SJCRH30 (cell line): Measurements from ENCODE around the gene KCNE3. TPM values are rescaled to one million over a fixed set of nuclear protein-coding genes. Genes with fewer than 3 reads are reported as not detected.

Source experiments
- DNase-seq, 2 experiments: peaks; one replicate each; pipeline ENCODE4 v3.0.0-alpha.2; 2015 to 2020
- H3K27ac ChIP-seq: fragments of 250-450 bp; sonication (Bioruptor Pico); 2 replicates; pipeline ENCODE4 v1.5.1; 2020; ENCODE audit warnings: mild to moderate bottlenecking, moderate library complexity
- H3K27me3 ChIP-seq: fragments of 250-450 bp; sonication (Bioruptor Pico); 2 replicates; pipeline ENCODE4 v1.5.1; 2020; ENCODE audit warnings: mild to moderate bottlenecking, moderate library complexity
- H3K36me3 ChIP-seq: fragments of 250-450 bp; sonication (Bioruptor Pico); 2 replicates; pipeline ENCODE4 v1.5.1; 2020; ENCODE audit warnings: mild to moderate bottlenecking, moderate library complexity
- H3K4me1 ChIP-seq: fragments of 250-450 bp; sonication (Bioruptor Pico); 2 replicates; pipeline ENCODE4 v1.5.1; 2020; ENCODE audit warnings: mild to moderate bottlenecking, moderate library complexity
- H3K4me3 ChIP-seq: fragments of 250-450 bp; sonication (Bioruptor Pico); 2 replicates; pipeline ENCODE4 v1.5.1; 2020; ENCODE audit warnings: mild to moderate bottlenecking, moderate library complexity
- H3K9me3 ChIP-seq: fragments of 250-450 bp; sonication (Bioruptor Pico); replicated peaks from 2 replicates; pipeline ENCODE4 v1.5.1; 2020; ENCODE audit warnings: mild to moderate bottlenecking, moderate library complexity
- total RNA-seq: library from RNA; depleted of rRNA; stranded (reverse); fragments of >200 nt; shearing (Covaris generic); gene quantifications from 2 replicates; pipeline ENCODE4 v1.2.3, GENCODE V29; 2014

Gene KCNE3
- total RNA-seq, 1 experiment from 2014 or later = not detected

DNA sequence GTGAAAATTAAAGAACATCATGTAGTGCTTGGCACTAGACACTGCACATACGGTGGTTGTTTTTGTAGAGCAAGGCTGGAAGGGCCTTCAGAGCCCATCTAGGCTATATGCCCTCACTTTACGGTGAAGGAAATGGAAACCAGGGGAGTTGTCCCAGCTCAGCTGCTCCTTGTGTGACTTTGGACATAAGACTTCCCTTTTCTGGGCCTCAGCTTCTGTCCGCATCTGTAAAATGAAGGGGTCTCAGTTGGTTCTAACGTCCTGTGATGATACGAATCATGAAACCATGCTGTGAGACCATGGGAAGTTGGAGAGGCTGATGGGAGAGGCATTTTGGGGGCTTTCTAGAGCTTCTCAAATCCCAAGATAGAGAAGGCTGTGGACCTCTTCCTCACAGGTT, 4.7 kb downstream of the KCNE3 start:
- DNase-seq = no peak
- H3K36me3 ChIP-seq = no peaks in the 10 kb centered on the region
- no peak overlapping the region for H3K27ac ChIP-seq
- H3K27me3 ChIP-seq = no peaks in the 10 kb centered on the region
- H3K4me3 ChIP-seq = no peak overlapping the region
- no peaks in the 10 kb centered on the region for H3K4me1 ChIP-seq
- no peaks in the 10 kb centered on the region for H3K9me3 ChIP-seq

DNA sequence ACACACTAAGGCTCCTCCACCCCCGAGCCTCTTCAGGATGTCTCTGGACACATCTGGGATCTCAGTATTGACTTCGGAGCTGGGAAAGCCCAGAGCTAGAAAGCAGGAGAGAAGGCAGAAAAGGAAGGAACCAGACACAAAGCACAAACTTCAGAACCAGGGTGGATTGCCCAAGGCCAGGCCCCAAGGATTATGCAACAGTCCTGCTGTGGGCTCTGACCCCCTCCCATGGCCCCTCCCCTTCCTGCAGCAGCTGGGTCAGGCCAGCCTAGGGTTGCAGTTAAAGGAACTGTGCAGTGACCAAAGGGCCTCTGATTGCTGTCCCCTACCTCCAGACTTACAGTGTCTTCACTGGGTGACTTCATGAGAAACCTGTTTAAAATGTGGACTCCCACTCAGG, 5.3 kb downstream of the KCNE3 start:
- peak in 1 of 2 experiments; percentile 15 for DNase-seq
- Histone ChIP-seq H3K27ac (no peak overlapping the region), H3K4me1 (no peaks in the 10 kb centered on the region), H3K27me3 (no peaks in the 10 kb centered on the region), H3K36me3 (no peaks in the 10 kb centered on the region), H3K9me3 (no peaks in the 10 kb centered on the region), H3K4me3 (no peak overlapping the region)

DNA sequence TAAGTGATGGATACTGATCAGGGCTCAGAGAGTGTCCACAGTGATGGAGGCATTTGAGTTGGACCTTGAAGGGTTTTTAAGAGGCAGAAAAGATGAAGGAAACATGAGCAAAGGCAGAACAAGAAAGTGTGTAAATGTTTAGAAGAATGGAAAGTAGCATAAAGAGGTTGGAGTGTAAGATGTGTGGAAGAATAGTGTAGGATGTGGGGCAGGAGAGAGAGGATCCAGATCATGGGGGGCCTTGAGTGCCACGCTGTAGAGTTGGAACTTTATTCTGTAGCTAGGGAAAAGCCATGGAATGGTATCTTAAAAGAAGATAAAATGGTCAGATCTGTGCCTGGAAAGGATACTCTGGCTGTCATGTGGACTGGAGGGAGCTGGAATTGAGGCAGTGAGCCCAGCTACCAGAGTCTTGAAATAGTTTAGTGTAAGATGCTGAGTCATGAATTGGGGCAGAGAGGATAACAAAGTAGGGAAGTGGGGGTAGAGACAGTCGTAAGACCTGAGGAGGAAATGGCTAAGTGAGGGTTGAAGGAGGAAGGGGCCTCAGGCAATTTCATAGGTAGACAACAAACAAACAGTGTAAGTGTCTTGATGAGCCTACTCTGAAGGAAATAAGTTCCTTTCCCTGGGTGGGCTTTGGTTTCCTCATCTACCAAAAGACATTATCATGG, 6.7 kb downstream of the KCNE3 start:
- no peak for DNase-seq
- Histone ChIP-seq H3K4me3 (no peak overlapping the region), H3K27me3 (no peaks in the 10 kb centered on the region), H3K9me3 (no peaks in the 10 kb centered on the region), H3K27ac (no peak overlapping the region), H3K4me1 (no peaks in the 10 kb centered on the region), H3K36me3 (no peaks in the 10 kb centered on the region)

- Histone ChIP-seq H3K27me3 (no peaks in the 10 kb centered on the region), H3K4me3 (no peak overlapping the region), H3K9me3 (no peaks in the 10 kb centered on the region), H3K4me1 (no peaks in the 10 kb centered on the region), H3K27ac (no peak overlapping the region), H3K36me3 (no peaks in the 10 kb centered on the region)
- no peak for DNase-seq
Measured at GRCh38 chr11:74460065-74460464, 7.3 kb downstream of the KCNE3 start.

DNA sequence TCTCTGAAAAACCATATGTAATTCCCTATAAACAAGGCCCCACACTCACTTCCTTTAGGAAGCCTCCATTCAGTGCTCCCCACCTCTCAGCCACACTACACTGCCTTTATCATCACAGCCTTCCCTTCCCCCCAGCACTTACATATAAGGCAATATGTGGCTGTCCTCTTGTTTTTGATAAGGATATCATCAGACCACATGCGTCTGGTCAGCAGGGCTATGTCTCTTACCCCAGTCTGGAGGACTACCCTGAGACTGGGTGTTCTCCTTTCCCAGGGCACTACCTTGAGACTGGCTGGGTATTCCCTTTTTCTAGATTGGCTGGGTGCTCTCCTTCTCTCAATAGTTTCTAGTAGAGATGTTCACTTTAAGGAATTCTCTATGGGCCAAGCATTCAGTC, 7.8 kb downstream of the KCNE3 start:
- H3K27ac ChIP-seq = no peak overlapping the region
- no peaks in the 10 kb centered on the region for H3K36me3 ChIP-seq
- no peaks in the 10 kb centered on the region for H3K9me3 ChIP-seq
- no peak overlapping the region for H3K4me3 ChIP-seq
- DNase-seq = no peak
- H3K4me1 ChIP-seq = no peaks in the 10 kb centered on the region
- no peaks in the 10 kb centered on the region for H3K27me3 ChIP-seq

GRCh38 chr11:74457356-74457755, 10.0 kb downstream of the KCNE3 start:
- DNase-seq = no peak
- Histone ChIP-seq H3K36me3 (no peaks in the 10 kb centered on the region), H3K4me1 (peaks cover 4% of the 10 kb centered on the region; the same call in 1 of the 2 replicates), H3K27me3 (no peaks in the 10 kb centered on the region), H3K27ac (no peak overlapping the region), H3K9me3 (no peaks in the 10 kb centered on the region), H3K4me3 (no peak overlapping the region)

GRCh38 chr11:74453373-74453975, 13.9 kb downstream of the KCNE3 start:
- peaks cover 11% of the 10 kb centered on the region; the same call in 1 of the 2 replicates for H3K4me1 ChIP-seq
- no peaks in the 10 kb centered on the region for H3K9me3 ChIP-seq
- peak; percentile 52 to 76 for DNase-seq

DNA sequence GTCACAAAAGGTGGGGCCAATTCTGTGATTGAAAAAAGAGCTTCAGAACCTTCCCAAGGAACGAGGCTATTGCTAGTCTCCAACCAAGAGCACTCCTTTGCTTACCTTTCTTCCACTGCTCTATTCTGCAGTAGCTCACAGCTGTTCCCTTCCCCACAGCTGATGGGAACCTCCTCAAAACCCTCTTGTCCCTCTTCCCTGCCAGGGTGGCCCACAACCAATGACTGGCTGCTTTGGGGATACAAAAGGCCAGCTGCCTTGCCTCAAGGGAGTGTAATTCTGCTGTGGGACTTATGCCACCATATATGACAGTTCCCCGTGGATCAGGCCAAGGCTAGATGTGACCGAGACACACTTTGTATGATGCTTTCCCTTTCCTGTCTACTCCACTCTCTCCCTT, 15.0 kb downstream of the KCNE3 start:
- Histone ChIP-seq H3K27me3 (no peaks in the 10 kb centered on the region), H3K27ac (no peak overlapping the region), H3K4me3 (no peak overlapping the region), H3K36me3 (no peaks in the 10 kb centered on the region), H3K4me1 (peaks cover 11% of the 10 kb centered on the region; the same call in 1 of the 2 replicates), H3K9me3 (no peaks in the 10 kb centered on the region)
- peak; percentile 16 to 56 for DNase-seq

More at GRCh38 chr11:74453373-74453975, 13.9 kb downstream of the KCNE3 start:
- Histone ChIP-seq H3K27me3 (no peaks in the 10 kb centered on the region), H3K4me3 (no peak overlapping the region), H3K36me3 (no peaks in the 10 kb centered on the region), H3K27ac (no peak overlapping the region)

- H3K4me1 ChIP-seq = peaks cover 11% of the 10 kb centered on the region; the same call in 1 of the 2 replicates
- no peak overlapping the region for H3K4me3 ChIP-seq
- no peaks in the 10 kb centered on the region for H3K9me3 ChIP-seq
- no peaks in the 10 kb centered on the region for H3K36me3 ChIP-seq
- no peak for DNase-seq
- H3K27ac ChIP-seq = no peak overlapping the region
- no peaks in the 10 kb centered on the region for H3K27me3 ChIP-seq
Measured at GRCh38 chr11:74450318-74450717, 17.0 kb downstream of the KCNE3 start.

DNA sequence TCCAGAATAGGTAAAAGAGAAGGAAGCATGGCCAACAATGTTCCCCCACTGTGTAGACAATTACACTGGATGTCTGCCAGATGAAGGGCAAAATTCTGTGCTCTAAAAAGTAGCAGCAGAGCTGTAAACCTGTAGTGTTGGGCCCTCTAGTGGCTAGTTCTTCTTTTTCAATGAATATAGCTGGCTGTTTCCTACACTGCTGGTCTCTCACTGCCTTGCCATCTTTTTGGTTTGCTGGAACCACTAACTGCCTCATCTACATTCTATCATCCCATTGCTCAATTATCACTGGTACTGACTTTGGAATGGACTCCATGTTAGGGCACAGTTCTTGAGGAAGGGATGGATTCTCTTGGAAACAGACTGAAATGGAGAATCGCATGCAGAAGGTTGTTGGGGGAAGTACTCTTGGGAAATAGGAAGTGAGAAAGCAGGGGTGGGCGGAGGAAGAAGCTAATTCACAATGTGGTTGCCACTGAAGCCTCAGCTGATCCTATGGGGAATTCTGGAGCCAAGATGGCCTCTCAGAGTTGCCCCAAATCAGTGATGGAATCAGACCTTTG, 17.9 kb downstream of the KCNE3 start:
- peak; percentile 63 to 84 for DNase-seq
- no peaks in the 10 kb centered on the region for H3K36me3 ChIP-seq
- no peak overlapping the region for H3K27ac ChIP-seq
- no peak overlapping the region for H3K4me3 ChIP-seq
- H3K9me3 ChIP-seq = no peaks in the 10 kb centered on the region
- H3K27me3 ChIP-seq = no peaks in the 10 kb centered on the region
- peaks cover 16% of the 10 kb centered on the region for H3K4me1 ChIP-seq

- Histone ChIP-seq H3K4me3 (no peak overlapping the region), H3K9me3 (no peaks in the 10 kb centered on the region)
- no peak for DNase-seq
Measured at GRCh38 chr11:74447720-74448119, 19.6 kb downstream of the KCNE3 start.

GRCh38 chr11:74446532-74446938, 20.8 kb downstream of the KCNE3 start:
- Histone ChIP-seq H3K4me3 (no peak overlapping the region), H3K9me3 (no peaks in the 10 kb centered on the region), H3K27ac (no peak overlapping the region), H3K36me3 (no peaks in the 10 kb centered on the region), H3K27me3 (no peaks in the 10 kb centered on the region), H3K4me1 (peaks cover 14% of the 10 kb centered on the region)
- no peak for DNase-seq

More at GRCh38 chr11:74447720-74448119, 19.6 kb downstream of the KCNE3 start:
- H3K36me3 ChIP-seq = no peaks in the 10 kb centered on the region
- no peak overlapping the region for H3K27ac ChIP-seq
- peaks cover 21% of the 10 kb centered on the region for H3K4me1 ChIP-seq
- no peaks in the 10 kb centered on the region for H3K27me3 ChIP-seq

DNA sequence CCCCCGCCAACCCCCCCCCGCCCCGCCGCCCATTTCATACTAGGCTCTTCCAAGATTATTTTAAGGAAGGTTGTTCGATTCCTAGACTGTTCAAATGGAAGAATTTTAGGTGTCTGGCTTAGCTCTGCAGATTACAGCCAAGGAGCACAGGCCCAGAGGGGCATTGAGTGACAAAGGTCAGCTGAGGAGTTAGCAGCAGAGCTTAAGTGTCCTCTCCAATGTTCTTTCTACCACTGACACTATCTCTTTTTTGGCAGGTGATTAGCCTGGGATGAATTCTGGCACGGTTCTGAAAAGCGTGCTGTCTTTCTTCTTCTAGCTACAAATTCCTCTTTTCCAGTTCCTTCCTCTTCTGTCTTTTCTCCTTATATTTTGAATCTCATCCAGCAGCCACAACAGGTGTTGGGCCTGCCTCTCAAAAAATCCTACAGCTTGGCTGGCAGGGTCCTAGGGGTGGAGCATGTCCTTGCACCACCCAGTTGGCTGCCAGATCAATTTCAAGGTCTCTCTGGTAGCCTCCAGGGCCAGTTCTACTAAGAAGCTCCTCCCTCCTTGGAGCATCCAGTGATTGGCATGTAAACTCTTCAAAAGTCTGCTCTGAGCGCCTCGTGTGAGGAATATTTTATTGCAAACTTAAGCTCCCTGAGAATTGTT, 23.0 kb downstream of the KCNE3 start:
- H3K4me3 ChIP-seq = peak overlapping the region; percentile 35
- H3K27me3 ChIP-seq = no peaks in the 10 kb centered on the region
- H3K36me3 ChIP-seq = no peaks in the 10 kb centered on the region
- peaks cover 11% of the 10 kb centered on the region for H3K4me1 ChIP-seq
- H3K27ac ChIP-seq = 0 out of 2 replicates have a peak overlapping the region, but pooled peaks have one; percentile 31
- H3K9me3 ChIP-seq = no peaks in the 10 kb centered on the region
- peak; percentile 75 to 85 for DNase-seq

DNA sequence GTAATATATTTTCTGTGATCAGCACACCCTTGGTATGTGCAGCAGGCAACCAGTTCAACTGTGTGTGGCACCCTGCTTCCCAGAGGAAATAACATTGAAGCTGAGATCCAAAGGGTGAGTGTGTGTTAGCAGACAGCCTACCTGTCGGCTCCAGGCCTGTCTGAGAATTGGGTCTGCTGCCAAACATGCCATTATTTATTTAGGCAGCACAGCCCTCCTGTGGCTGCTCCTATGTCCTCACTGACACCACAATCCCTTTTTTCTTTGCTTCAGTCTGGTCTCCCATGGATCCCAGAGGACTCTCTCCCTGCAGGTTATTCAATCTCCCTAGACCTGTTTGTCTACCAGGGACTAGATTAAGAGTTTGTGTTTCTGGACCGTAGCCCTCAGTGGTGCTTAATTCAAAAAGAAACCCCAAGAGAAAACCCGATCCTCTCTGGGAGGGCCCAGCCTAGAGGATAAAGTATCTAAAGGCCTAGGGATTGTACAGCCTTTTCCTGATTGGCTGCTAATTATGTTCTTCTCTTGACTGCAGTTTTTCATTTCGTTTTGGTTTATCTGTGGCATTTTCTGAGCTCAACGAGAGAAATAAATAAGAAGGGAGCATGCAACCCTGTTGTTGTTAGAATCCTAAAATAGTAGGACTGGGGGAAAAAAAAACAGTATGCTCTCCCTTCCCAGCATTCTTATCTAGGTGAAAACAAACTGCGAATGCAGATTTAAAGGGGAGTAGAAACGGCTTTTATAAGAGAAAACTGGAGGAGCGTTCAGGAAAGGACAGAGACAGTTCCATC, 24.1 kb downstream of the KCNE3 start:
- Histone ChIP-seq H3K27ac (no peak overlapping the region), H3K9me3 (no peaks in the 10 kb centered on the region), H3K4me1 (peaks cover 9% of the 10 kb centered on the region), H3K4me3 (peak overlapping the region; percentile 38), H3K27me3 (no peaks in the 10 kb centered on the region), H3K36me3 (no peaks in the 10 kb centered on the region)
- peak; percentile 23 to 57 for DNase-seq
